KBM-7 (cell line): Measurements from ENCODE around the gene NID2.
A peak's percentile ranks its signal among the peaks of the same experiment; 100 is the strongest.

Source experiments
- DNase-seq: peaks from one replicate; pipeline ENCODE4 v3.0.0-alpha.2; 2015
- in situ Hi-C: fragments of 300-500 bp; cut with MboI; formaldehyde crosslinking; loops from 2 replicates; pipeline ENCODE4 v1.14.3; 2020; ENCODE audit warnings: low sequenced_read_pairs, low pct_unique_long_range_greater_than_20kb, mixed read lengths

The NID2 gene

GRCh38 chr14:52081964-52082363, 13.1 kb upstream of the NID2 start:
- no peak for DNase-seq
- in situ Hi-C loops = no loop called here

GRCh38 chr14:52080808-52081755, 12.2 kb upstream of the NID2 start:
- no peak for DNase-seq
- in situ Hi-C loops = no loop called here

GRCh38 chr14:52080158-52080800, 11.4 kb upstream of the NID2 start:
- DNase-seq = no peak
- in situ Hi-C loops = no loop called here

GRCh38 chr14:52079239-52079959, 10.5 kb upstream of the NID2 start:
- no peak for DNase-seq
- in situ Hi-C loops = no loop called here

GRCh38 chr14:52078721-52079120, 9.9 kb upstream of the NID2 start:
- in situ Hi-C loops = no loop called here
- DNase-seq = no peak

GRCh38 chr14:52078095-52078531, 9.3 kb upstream of the NID2 start:
- no peak for DNase-seq
- in situ Hi-C loops = no loop called here

GRCh38 chr14:52077256-52077979, 8.6 kb upstream of the NID2 start:
- no peak for DNase-seq
- in situ Hi-C loops = no loop called here

GRCh38 chr14:52076334-52076733, 7.5 kb upstream of the NID2 start:
- in situ Hi-C loops = no loop called here
- no peak for DNase-seq

GRCh38 chr14:52075371-52075770, 6.5 kb upstream of the NID2 start:
- no peak for DNase-seq
- in situ Hi-C loops = no loop called here

GRCh38 chr14:52073251-52073650, 4.4 kb upstream of the NID2 start:
- in situ Hi-C loops = no loop called here
- no peak for DNase-seq

- DNase-seq = no peak
These were observed 3.5 kb upstream of the NID2 start for GRCh38 chr14:52072266-52072780.

GRCh38 chr14:52071675-52072074, 2.8 kb upstream of the NID2 start:
- in situ Hi-C loops = no loop called here
- DNase-seq = no peak

More at GRCh38 chr14:52072266-52072780, 3.5 kb upstream of the NID2 start:
- in situ Hi-C loops = no loop called here

- in situ Hi-C loops = no loop called here
- DNase-seq = no peak
These were observed 1.2 kb upstream of the NID2 start for GRCh38 chr14:52070051-52070431.

- DNase-seq = peak; percentile 21
- in situ Hi-C loops = no loop called here
These were observed 620 bp upstream of the NID2 start for GRCh38 chr14:52069307-52070050.

GRCh38 chr14:52067873-52068614, 815 bp downstream of the NID2 start:
- DNase-seq = peak; percentile 14
- in situ Hi-C loops = no loop called here

GRCh38 chr14:52064174-52064573, 4.7 kb downstream of the NID2 start:
- in situ Hi-C loops = no loop called here
- DNase-seq = no peak

- no peak for DNase-seq
- in situ Hi-C loops = no loop called here
These were observed 5.8 kb downstream of the NID2 start for GRCh38 chr14:52063052-52063462.

GRCh38 chr14:52061890-52062289, 7.0 kb downstream of the NID2 start:
- no peak for DNase-seq
- in situ Hi-C loops = no loop called here
